HCT116 (cell line): ENCODE measurements around the gene NID2. TPM values are rescaled to one million over a fixed set of nuclear protein-coding genes. Genes with fewer than 3 reads are reported as not detected.

Experiments used
- ATAC-seq: fragments of 200-7000 bp; cut with Tn5 transposase; 2 replicates; pipeline ENCODE4 v1.9.1; 2020; ENCODE audit warnings: mild to moderate bottlenecking, moderate library complexity
- BruUV-seq: library from RNA; stranded (reverse); fragments of 400-500 nt; replicated peaks from 2 replicates; lab custom pipeline; 2021; lab: Mats Ljungman, UMichigan
- CTCF ChIA-PET: fragments of 300-600 bp; sonication (Branson Sonifier 250); formaldehyde crosslinking; loops from one replicate; lab custom pipeline; 2021; ENCODE audit warnings: antibody characterized with exemption; lab: Charles Lee
- POLR2A ChIA-PET: fragments of 300-600, 350-600 bp; sonication (Branson Sonifier 250); formaldehyde crosslinking; loops from one replicate; lab custom pipeline; 2021; ENCODE audit warnings: antibody characterized with exemption; lab: Charles Lee
- RAD21 ChIA-PET, 2 experiments: fragments of 300-600 bp; sonication (Branson Sonifier 250); formaldehyde crosslinking; loops; one replicate each; lab custom pipeline; 2023; ENCODE audit warnings: low total read pairs in 2 of 2; ENCODE audit not compliant: uncharacterized antibody in 2 of 2, unreplicated experiment in 2 of 2, low non-redundant PET in 1 of 2; lab: Charles Lee
- DNase-seq: peaks from one replicate; pipeline ENCODE4 v3.0.0-alpha.2; 2010; ENCODE audit warnings: low read depth, low spot score
- H2AFZ ChIP-seq: fragments of 200-600 bp; shearing (Covaris generic), sonication (generic); 2 replicates; pipeline ENCODE4 v1.6.1; 2017; ENCODE audit warnings: low read depth, mixed run types, mixed read lengths, antibody characterized with exemption, low read length; ENCODE audit not compliant: poor library complexity, severe bottlenecking
- H3K27ac ChIP-seq: 2 replicates; pipeline ENCODE4 v1.5.1; 2012; ENCODE audit warnings: low read depth, low read length
- H3K27me3 ChIP-seq: fragments of 200-600 bp; sonication (generic); 2 replicates; pipeline ENCODE4 v1.6.1; 2016; ENCODE audit warnings: mixed run types, low read length, mixed read lengths; ENCODE audit not compliant: insufficient read depth
- H3K36me3 ChIP-seq, 2 experiments: fragments of 200-500 bp in 1 of 2; fragments of 200-600 bp in 1 of 2; sonication (Bioruptor generic) in 1 of 2; sonication (generic) in 1 of 2; 2 replicates each; pipeline versions ENCODE4 v1.5.1 to v1.6.1; 2014 to 2016; ENCODE audit warnings: low read length in 2 of 2, inconsistent platforms in 1 of 2, mixed read lengths in 1 of 2, mixed run types in 1 of 2; ENCODE audit not compliant: insufficient read depth in 2 of 2, control insufficient read depth in 1 of 2
- H3K4me1 ChIP-seq, 2 experiments: fragments of 200-600 bp in 1 of 2; sonication (generic) in 1 of 2; 2 replicates each; pipeline versions ENCODE4 v1.5.1 to v1.6.1; 2012 to 2017; ENCODE audit warnings: low read length in 2 of 2, inconsistent platforms in 1 of 2, mild to moderate bottlenecking in 1 of 2, mixed read lengths in 1 of 2, mixed run types in 1 of 2, moderate library complexity in 1 of 2; ENCODE audit not compliant: insufficient read depth in 2 of 2, control insufficient read depth in 1 of 2
- H3K4me2 ChIP-seq: fragments of 200-600 bp; sonication (generic); 2 replicates; pipeline ENCODE4 v1.6.1; 2017; ENCODE audit warnings: mixed run types, low read length, mixed read lengths
- H3K4me3 ChIP-seq, 2 experiments: fragments of 200-600 bp in 1 of 2; sonication (generic) in 1 of 2; replicated peaks in 1 of 2; 2 replicates each; pipeline ENCODE4 v1.5.1; 2011 to 2016; ENCODE audit warnings: low read length in 2 of 2, control low read depth in 1 of 2, low read depth in 1 of 2, mild to moderate bottlenecking in 1 of 2, mixed read lengths in 1 of 2, mixed run types in 1 of 2
- H3K79me2 ChIP-seq: fragments of 200-600 bp; sonication (generic); 2 replicates; pipeline ENCODE4 v1.6.1; 2017; ENCODE audit warnings: mild to moderate bottlenecking, mixed run types, low read length, moderate library complexity, mixed read lengths; ENCODE audit not compliant: insufficient read depth
- H3K9ac ChIP-seq: fragments of 200-600 bp; sonication (generic); 2 replicates; pipeline ENCODE4 v1.6.1; 2016; ENCODE audit warnings: low read length, mixed read lengths
- H3K9me2 ChIP-seq: fragments of 200-600 bp; sonication (generic), shearing (Covaris generic); 2 replicates; pipeline ENCODE4 v1.6.1; 2017; ENCODE audit warnings: mixed run types, mild to moderate bottlenecking, moderate library complexity; ENCODE audit not compliant: insufficient read depth
- H3K9me3 ChIP-seq, 2 experiments: fragments of 200-500 bp in 1 of 2; fragments of 200-600 bp in 1 of 2; sonication (Bioruptor generic) in 1 of 2; sonication (generic) in 1 of 2; 2 replicates each; pipeline ENCODE4 v1.6.1; 2014 to 2017; ENCODE audit warnings: low read length in 2 of 2, mixed read lengths in 2 of 2, inconsistent platforms in 1 of 2, low read depth in 1 of 2, mild to moderate bottlenecking in 1 of 2, mixed run types in 1 of 2, moderate library complexity in 1 of 2; ENCODE audit not compliant: control insufficient read depth in 1 of 2, insufficient read depth in 1 of 2
- H4K20me1 ChIP-seq: fragments of 200-600 bp; sonication (generic), shearing (Covaris generic); 2 replicates; pipeline ENCODE4 v1.6.1; 2017; ENCODE audit warnings: mixed run types, mild to moderate bottlenecking, moderate library complexity; ENCODE audit not compliant: insufficient read depth
- CEBPB ChIP-seq: IDR thresholded peaks from 2 replicates; pipeline ENCODE4 v1.6.1; 2012; ENCODE audit warnings: low read depth
- CTCF ChIP-seq, 3 experiments: fragments of 200-600 bp in 1 of 3; sonication (generic) in 1 of 3; IDR thresholded peaks in 2 of 3; conservative IDR thresholded peaks in 1 of 3; 2 replicates each; pipeline ENCODE4 v1.5.1; 2012 to 2017; ENCODE audit warnings: low read depth in 2 of 3, low read length in 2 of 3, antibody characterized with exemption in 1 of 3, borderline replicate concordance in 1 of 3, control low read depth in 1 of 3, mild to moderate bottlenecking in 1 of 3, mixed read lengths in 1 of 3, mixed run types in 1 of 3, moderate library complexity in 1 of 3; ENCODE audit not compliant: insufficient read depth in 1 of 3
- EZH2phosphoT487 ChIP-seq: fragments of 200-600 bp; IDR thresholded peaks from 2 replicates; pipeline ENCODE4 v1.6.1; 2018; ENCODE audit warnings: antibody characterized with exemption, borderline replicate concordance
- JUND ChIP-seq: IDR thresholded peaks from 2 replicates; pipeline ENCODE4 v1.6.1; 2012
- REST ChIP-seq: IDR thresholded peaks from 2 replicates; pipeline ENCODE4 v1.6.1; 2012; ENCODE audit warnings: low read depth
- YY1 ChIP-seq: IDR thresholded peaks from 2 replicates; pipeline ENCODE4 v1.6.1; 2011; ENCODE audit warnings: low read length, low read depth, moderate library complexity, mild to moderate bottlenecking; ENCODE audit not compliant: insufficient replicate concordance; ENCODE audit errors: extremely low read depth
- ZBTB33 ChIP-seq: IDR thresholded peaks from 2 replicates; pipeline ENCODE4 v1.6.1; 2011; ENCODE audit warnings: mild to moderate bottlenecking, low read length, moderate library complexity; ENCODE audit not compliant: insufficient replicate concordance; ENCODE audit errors: extremely low read depth
- intact Hi-C: fragments of 100-400 bp; cut with micrococcal nuclease; formaldehyde crosslinking; loops from 2 replicates; pipeline ENCODE4 v1.10.0; 2022
- total RNA-seq: library from RNA; stranded (reverse); gene quantifications from one replicate; pipeline ENCODE4 v1.2.1, GENCODE V29; 2021; ENCODE audit not compliant: unreplicated experiment

Gene NID2
- total RNA-seq, 1 experiment from 2014 or later = 0.84 TPM

- Histone ChIP-seq H3K4me3 (no peak overlapping the region), H3K4me2 (no peak overlapping the region), H4K20me1 (no peaks in the 10 kb centered on the region), H3K9me3 (no peaks in the 10 kb centered on the region), H3K79me2 (no peaks in the 10 kb centered on the region), H3K9me2 (no peaks in the 10 kb centered on the region), H2AFZ (no peak overlapping the region), H3K4me1 (peaks cover 0 to 13% of the 10 kb centered on the region in 2 experiments; a peak in 2 of 4 replicates), H3K27ac (no peak overlapping the region), H3K9ac (no peak overlapping the region), H3K36me3 (no peaks in the 10 kb centered on the region), H3K27me3 (no peaks in the 10 kb centered on the region)
- no TSS peak for BruUV-seq
- intact Hi-C loops = no loop called here
- no peak for TF ChIP-seq REST
- no peak for TF ChIP-seq CTCF (IDR thresholded peaks at IDR 0.05 in 2 of 3, conservative IDR thresholded peaks at IDR 0.05 in 1 of 3; ENCODE audit: borderline replicate concordance in 1 of 3, insufficient read depth in 1 of 3, low read depth in 2 of 3, low read length in 2 of 3)
- TF ChIP-seq YY1 = no peak
- TF ChIP-seq CEBPB = no peak
- TF ChIP-seq ZBTB33 = no peak
- no peak for TF ChIP-seq EZH2phosphoT487
- TF ChIP-seq JUND = no peak
- ChIA-PET RAD21 (no interaction called here), POLR2A (no interaction called here), CTCF (no interaction called here)
- no peak for DNase-seq
- ATAC-seq = no peak
Measured at GRCh38 chr14:52108823-52109222, 40.0 kb upstream of the NID2 start.
